Thyroid gland (tissue), 4 donors: Measurements from ENCODE around the gene GOPC.
"Not testable (repeated sequence)": the region's sequence is repeated elsewhere in the genome, so short reads cannot be mapped to it uniquely, and the experiment has no call there.

Experiments
- CTCF ChIP-seq, 6 experiments: fragments of 200-600 bp in 3 of 6; fragments of 450-650 bp in 3 of 6; sonication (generic) in 3 of 6; IDR thresholded peaks; one replicate each; pipeline ENCODE4 v1.5.1; 2016 to 2019; ENCODE audit warnings: antibody characterized with exemption in 6 of 6, mild to moderate bottlenecking in 2 of 6, inconsistent platforms in 1 of 6, moderate library complexity in 1 of 6
- POLR2A ChIP-seq, 2 donors: fragments of 450-650 bp; IDR thresholded peaks; one replicate each; pipeline ENCODE4 v1.6.1; 2017; ENCODE audit warnings: antibody characterized with exemption in 2 of 2, mild to moderate bottlenecking in 2 of 2, moderate library complexity in 1 of 2

- not testable (repeated sequence) for TF ChIP-seq CTCF, POLR2A (IDR thresholded peaks at IDR 0.05)
Measured at GRCh38 chr6:117651984-117652383, 49.7 kb upstream of the GOPC start.
